Ecto neural progenitor cell (in vitro differentiated cells): ENCODE measurements around the gene SLC9C2.
"Not testable (repeated sequence)": the region's sequence is repeated elsewhere in the genome, so short reads cannot be mapped to it uniquely, and the experiment has no call there.

Experiments
- DNase-seq: peaks from one replicate; pipeline ENCODE4 v3.0.0-alpha.2; 2018; ENCODE audit warnings: low spot score

The SLC9C2 gene

GRCh38 chr1:173580071-173580470 lies 22.8 kb downstream of the SLC9C2 start:
- no peak for DNase-seq

GRCh38 chr1:173573596-173573995 lies 29.3 kb downstream of the SLC9C2 start:
- no peak for DNase-seq

- no peak for DNase-seq
Measured at GRCh38 chr1:173572201-173572873, 30.5 kb downstream of the SLC9C2 start.

- DNase-seq: no peak
Measured at GRCh38 chr1:173570370-173571007, 32.4 kb downstream of the SLC9C2 start.

- no peak for DNase-seq
Measured at GRCh38 chr1:173568483-173568882, 34.4 kb downstream of the SLC9C2 start.

- not testable (repeated sequence) for DNase-seq
Measured at GRCh38 chr1:173563846-173564245, 39.0 kb downstream of the SLC9C2 start.

- no peak for DNase-seq
Measured at GRCh38 chr1:173562813-173563212, 40.1 kb downstream of the SLC9C2 start.

- no peak for DNase-seq
Measured at GRCh38 chr1:173561263-173561662, 41.6 kb downstream of the SLC9C2 start.

GRCh38 chr1:173560285-173560880 lies 42.5 kb downstream of the SLC9C2 start:
- DNase-seq: no peak

GRCh38 chr1:173555651-173556305 lies 47.1 kb downstream of the SLC9C2 start:
- DNase-seq: no peak

GRCh38 chr1:173554541-173555250 lies 48.2 kb downstream of the SLC9C2 start:
- no peak for DNase-seq

GRCh38 chr1:173554089-173554488 lies 48.8 kb downstream of the SLC9C2 start:
- DNase-seq: no peak

- no peak for DNase-seq
Measured at GRCh38 chr1:173553312-173553711, 49.6 kb downstream of the SLC9C2 start.

GRCh38 chr1:173551699-173552098 lies 51.2 kb downstream of the SLC9C2 start:
- DNase-seq: no peak

- no peak for DNase-seq
Measured at GRCh38 chr1:173549813-173550212, 53.1 kb downstream of the SLC9C2 start.

- no peak for DNase-seq
Measured at GRCh38 chr1:173545688-173546087, 57.2 kb downstream of the SLC9C2 start.

GRCh38 chr1:173536223-173536622 lies 66.6 kb downstream of the SLC9C2 start:
- no peak for DNase-seq

- no peak for DNase-seq
Measured at GRCh38 chr1:173532237-173532636, 70.6 kb downstream of the SLC9C2 start.

GRCh38 chr1:173530795-173531693 lies 71.8 kb downstream of the SLC9C2 start:
- DNase-seq: no peak

GRCh38 chr1:173529106-173529505 lies 73.8 kb downstream of the SLC9C2 start:
- no peak for DNase-seq

GRCh38 chr1:173527151-173527826 lies 75.6 kb downstream of the SLC9C2 start:
- DNase-seq: no peak
